Retinal pigment epithelial cell (primary cell): ENCODE measurements around the gene PRSS12.

Experiments used
- DNase-seq: peaks from one replicate; pipeline ENCODE4 v3.0.0-alpha.2; 2010; ENCODE audit warnings: low read depth
- H3K4me3 ChIP-seq: 2 replicates; pipeline ENCODE4 v1.5.1; 2011; ENCODE audit warnings: mild to moderate bottlenecking, low read length, control low read depth, moderate library complexity
- CTCF ChIP-seq: conservative IDR thresholded peaks from 2 replicates; pipeline ENCODE4 v1.5.1; 2011; ENCODE audit warnings: low read depth, low read length, control low read depth, inconsistent platforms

Gene PRSS12

GRCh38 chr4:118264096-118264495 is 88.7 kb downstream of the PRSS12 start:
- DNase-seq: no peak
- TF ChIP-seq CTCF: no peak
- no peak overlapping the region for H3K4me3 ChIP-seq

- DNase-seq: no peak
- TF ChIP-seq CTCF: no peak
- no peak overlapping the region for H3K4me3 ChIP-seq
Measured at GRCh38 chr4:118260309-118260708, 92.5 kb downstream of the PRSS12 start.

- DNase-seq: no peak
- no peak for TF ChIP-seq CTCF
Measured at GRCh38 chr4:118259111-118259510, 93.7 kb downstream of the PRSS12 start.

DNA sequence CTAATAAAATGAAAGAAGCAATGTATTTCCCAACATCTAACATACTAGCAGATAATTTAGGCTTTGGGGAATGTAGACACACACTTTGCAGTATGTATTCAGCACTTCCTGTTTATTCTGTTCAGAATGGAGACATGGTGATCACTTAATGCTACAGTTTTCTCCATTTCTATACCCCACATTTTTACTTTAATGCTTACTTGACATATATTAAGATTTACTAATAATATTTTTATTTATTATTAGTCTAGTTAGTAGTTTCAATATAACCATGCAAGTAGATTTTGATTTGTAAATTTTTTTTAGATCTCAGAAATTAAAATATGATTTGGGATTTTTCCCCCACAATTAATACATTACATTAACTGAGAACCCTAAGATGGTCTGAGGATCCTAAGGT is 98.4 kb downstream of the PRSS12 start:
- DNase-seq: no peak
- TF ChIP-seq CTCF: no peak
- no peak overlapping the region for H3K4me3 ChIP-seq

More at GRCh38 chr4:118259111-118259510, 93.7 kb downstream of the PRSS12 start:
- H3K4me3 ChIP-seq: no peak overlapping the region

- no peak for TF ChIP-seq CTCF
- no peak overlapping the region for H3K4me3 ChIP-seq
- DNase-seq: no peak
Measured at GRCh38 chr4:118249890-118250289, 102.9 kb downstream of the PRSS12 start.

DNA sequence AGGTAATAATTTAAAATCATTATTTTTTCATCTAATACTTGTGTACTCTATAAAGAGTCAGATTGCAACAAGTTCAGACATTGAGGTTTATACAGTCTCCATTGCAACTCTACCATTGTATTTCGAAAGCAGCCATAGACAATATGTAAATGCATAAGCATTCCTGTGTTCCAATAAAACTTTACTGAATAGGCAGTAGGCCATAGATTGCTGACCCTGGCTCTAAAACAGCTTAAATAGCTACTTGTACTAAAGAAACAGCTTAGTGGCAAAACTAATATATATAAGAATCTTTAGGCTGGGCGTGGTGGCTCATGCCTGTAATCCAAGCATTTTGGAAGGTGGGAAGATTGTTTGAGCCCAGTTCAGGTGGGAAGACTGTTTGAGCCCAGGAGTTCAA is 115.3 kb downstream of the PRSS12 start:
- no peak for TF ChIP-seq CTCF
- H3K4me3 ChIP-seq: no peak overlapping the region
- DNase-seq: no peak

DNA sequence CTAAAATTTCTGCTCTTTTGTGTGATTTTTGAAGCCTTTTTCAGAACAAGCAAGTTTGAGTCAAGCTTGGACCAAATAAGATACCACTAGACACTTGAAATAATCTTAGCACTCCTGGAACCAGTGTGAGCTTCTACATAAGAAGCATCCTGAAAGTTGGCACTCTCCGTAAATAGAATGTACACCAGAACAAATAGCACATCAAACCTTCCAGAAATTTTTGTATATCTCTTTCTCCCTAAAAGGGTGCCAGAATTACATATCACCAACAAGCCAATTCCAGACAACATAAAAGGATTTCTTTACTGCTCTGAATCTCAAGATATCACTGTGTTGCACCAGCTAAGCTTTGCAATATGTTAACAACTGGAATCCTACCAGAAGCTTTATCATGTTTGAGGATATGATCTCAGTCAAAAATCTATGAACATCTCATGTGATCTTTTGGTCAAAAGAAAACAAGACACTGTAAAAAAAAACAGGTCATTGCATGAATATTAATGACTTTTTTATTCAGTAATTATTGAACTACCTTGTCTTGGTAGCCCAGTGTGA is 117.2 kb downstream of the PRSS12 start:
- DNase-seq: no peak
- TF ChIP-seq CTCF: no peak
- H3K4me3 ChIP-seq: no peak overlapping the region
